ENCODE results near the gene CHKB.
A peak's percentile ranks its signal among the peaks of the same experiment; 100 is the strongest.

The CHKB gene

GRCh38 chr22:50567721-50568252, 14.9 kb downstream of the CHKB start:
- Mint-ChIP-seq H3K9me3 (no peaks in the 10 kb centered on the region), H3K27me3 (ENCODE audit: low read depth) (no peaks in the 10 kb centered on the region), H3K4me3 (no peak overlapping the region), H3K4me1 (peaks cover 11% of the 10 kb centered on the region), H3K27ac (no peak overlapping the region), H3K36me3 (ENCODE audit: low read depth) (peaks cover 17% of the 10 kb centered on the region)
- TF ChIP-seq CTCF (IDR thresholded peaks at IDR 0.05; ENCODE audit: unreplicated experiment in 3 of 3) = no peak

GRCh38 chr22:50564289-50564688, 18.4 kb downstream of the CHKB start:
- TF ChIP-seq CTCF (IDR thresholded peaks at IDR 0.05; ENCODE audit: unreplicated experiment in 3 of 3) = no peak
- Mint-ChIP-seq H3K9me3 (no peaks in the 10 kb centered on the region), H3K4me1 (peaks cover 11% of the 10 kb centered on the region), H3K4me3 (peak overlapping the region; percentile 64 to 96 (median 94)), H3K27ac (no peak overlapping the region), H3K36me3 (ENCODE audit: low read depth) (peaks cover 5% of the 10 kb centered on the region), H3K27me3 (ENCODE audit: low read depth) (peaks cover 23% of the 10 kb centered on the region)

GRCh38 chr22:50563413-50564160, 19.1 kb downstream of the CHKB start:
- peaks cover 29% of the 10 kb centered on the region for H3K27me3 Mint-ChIP-seq (ENCODE audit: low read depth)
- no peaks in the 10 kb centered on the region for H3K9me3 Mint-ChIP-seq
- H3K4me3 Mint-ChIP-seq = peak overlapping the region; percentile 94 to 96 (median 95)
- peaks cover 3% of the 10 kb centered on the region for H3K36me3 Mint-ChIP-seq (ENCODE audit: low read depth)
- peak overlapping the region in 2 of 3 experiments; percentile 43 to 91 for H3K27ac Mint-ChIP-seq
- peaks cover 11% of the 10 kb centered on the region for H3K4me1 Mint-ChIP-seq
- no peak for TF ChIP-seq CTCF (IDR thresholded peaks at IDR 0.05; ENCODE audit: unreplicated experiment in 3 of 3)

GRCh38 chr22:50562523-50563412, 19.9 kb downstream of the CHKB start, which contains the start of gene SYCE3:
Gene SYCE3 (minus strand): TSS chr22:50562919. CDS start chr22:50556405, 6,514 bp downstream.
- Mint-ChIP-seq H3K4me1 (peaks cover 11% of the 10 kb centered on the region), H3K4me3 (peak within 1 kb of the TSS; percentile 94 to 96 (median 95)), H3K27ac (peak within 1 kb of the TSS in 2 of 3 experiments; percentile 43 to 91), H3K9me3 (no peaks in the 10 kb centered on the region), H3K27me3 (ENCODE audit: low read depth) (peaks cover 32% of the 10 kb centered on the region), H3K36me3 (ENCODE audit: low read depth) (peaks cover 2% of the 10 kb centered on the region)
- peak; percentile 94 to 98 (median 96) for TF ChIP-seq CTCF (IDR thresholded peaks at IDR 0.05; ENCODE audit: unreplicated experiment in 3 of 3)

GRCh38 chr22:50561401-50562358, 21.0 kb downstream of the CHKB start:
- Mint-ChIP-seq H3K36me3 (ENCODE audit: low read depth) (no peaks in the 10 kb centered on the region), H3K27ac (peak overlapping the region in 2 of 3 experiments; percentile 24 to 33), H3K9me3 (no peaks in the 10 kb centered on the region), H3K4me1 (peaks cover 11% of the 10 kb centered on the region), H3K27me3 (ENCODE audit: low read depth) (peaks cover 32% of the 10 kb centered on the region), H3K4me3 (peak overlapping the region; percentile 74 to 77 (median 75))
- TF ChIP-seq CTCF (IDR thresholded peaks at IDR 0.05; ENCODE audit: unreplicated experiment in 3 of 3) = no peak
